Activated CD4-positive, CD25-positive, alpha-beta regulatory T cell (primary cell): Measurements from ENCODE around the gene ZNF410.

Source experiments
- DNase-seq, 4 experiments: peaks; one replicate each; lab custom pipeline; 2025; lab: John Stamatoyannopoulos, UW

ZNF410 gene

GRCh38 chr14:73949752-73950734, 63.4 kb downstream of the ZNF410 start, which contains the start of the genes COQ6 and FAM161B:
Gene COQ6, plus strand, starts transcription at chr14:73950302. Its CDS starts 31 bp downstream, at chr14:73950333.
Gene FAM161B, minus strand, starts transcription at chr14:73950094. Its CDS starts 68 bp downstream, at chr14:73950026.
- DNase-seq: peak; percentile 71 to 85 (median 81)

DNA sequence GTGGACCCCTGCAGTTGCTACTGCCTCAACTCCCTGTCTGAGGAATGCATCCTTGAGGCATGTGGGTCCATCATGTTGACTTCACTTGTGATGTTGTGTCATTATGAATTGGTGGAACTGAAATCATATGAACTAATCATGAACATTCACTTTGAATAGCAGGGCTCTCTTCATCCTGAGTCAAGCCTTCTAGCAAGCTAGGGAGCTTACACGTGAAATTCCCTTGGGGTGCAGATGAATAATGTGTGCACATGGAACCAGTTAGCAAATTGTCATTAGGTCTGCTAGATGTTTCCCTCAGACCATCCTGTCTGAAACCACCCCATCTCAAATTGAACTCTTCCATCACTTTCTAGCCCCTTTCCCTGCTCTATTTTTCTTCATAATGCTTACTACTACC, 67.1 kb downstream of the ZNF410 start:
- DNase-seq: no peak

DNA sequence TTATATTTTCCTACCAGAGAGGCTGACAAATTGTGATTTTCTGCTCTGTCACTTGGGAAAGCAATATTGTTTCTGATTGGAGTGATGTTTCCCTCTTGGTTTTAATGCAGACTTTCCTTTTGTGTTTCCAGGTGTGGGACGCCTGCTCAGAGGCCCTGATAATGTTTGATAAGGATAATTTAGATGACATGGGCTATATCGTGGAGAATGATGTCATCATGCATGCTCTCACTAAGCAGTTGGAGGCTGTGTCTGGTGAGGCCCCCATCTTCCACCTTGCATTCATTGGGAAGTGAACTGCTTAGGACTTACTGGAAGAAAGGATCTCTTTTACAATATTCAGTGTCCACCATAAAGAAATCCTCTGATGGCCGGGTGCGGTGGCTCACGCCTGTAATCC, 69.0 kb downstream of the ZNF410 start:
- DNase-seq: no peak

DNA sequence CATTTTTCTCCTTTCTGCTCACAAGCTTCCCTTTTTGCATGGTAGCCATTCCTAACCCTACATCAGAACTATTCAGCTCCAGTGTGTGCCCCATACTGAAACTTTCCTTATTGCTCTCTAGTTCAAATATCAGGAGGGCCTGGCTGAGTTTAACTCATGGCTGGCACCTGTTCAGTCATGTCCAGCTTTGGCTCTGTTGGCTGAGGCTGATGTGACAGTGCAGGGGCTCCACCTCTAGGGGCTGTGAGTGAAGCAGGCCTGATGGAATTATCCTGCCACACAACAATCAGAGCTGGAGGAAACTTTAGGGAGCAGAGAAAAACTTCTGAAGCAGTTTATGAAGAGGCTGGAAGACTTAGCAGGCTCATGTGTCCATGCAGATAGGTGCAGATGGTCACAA, 71.9 kb downstream of the ZNF410 start:
- DNase-seq: no peak

GRCh38 chr14:73961192-73961591, 74.5 kb downstream of the ZNF410 start:
- no peak for DNase-seq

GRCh38 chr14:73965216-73965615, 78.6 kb downstream of the ZNF410 start:
- DNase-seq: no peak

GRCh38 chr14:73968885-73969284, 82.2 kb downstream of the ZNF410 start:
- DNase-seq: no peak

GRCh38 chr14:73973497-73973896, 86.8 kb downstream of the ZNF410 start:
- no peak for DNase-seq

GRCh38 chr14:73976125-73976524, 89.5 kb downstream of the ZNF410 start:
- DNase-seq: no peak

DNA sequence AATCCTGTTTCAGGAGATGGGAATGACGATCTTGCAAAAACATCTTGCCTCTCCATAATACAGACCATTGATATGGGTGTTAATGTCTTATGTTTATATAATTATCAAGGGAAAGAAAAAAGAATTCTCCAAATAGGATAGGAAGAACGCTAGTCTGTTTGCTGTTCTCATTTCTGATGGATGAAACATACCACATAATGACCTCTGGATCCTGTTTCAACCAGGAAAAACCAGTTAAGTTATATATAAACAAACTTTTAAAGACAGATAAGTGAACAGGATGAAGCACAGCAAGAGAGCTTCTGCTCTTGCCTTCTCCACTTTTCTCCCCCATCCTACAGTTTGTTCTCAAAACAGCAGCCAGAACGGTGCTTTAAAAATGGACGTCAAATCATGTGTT, 91.2 kb downstream of the ZNF410 start:
- DNase-seq: no peak
